GM10266 (cell line): ENCODE measurements around the gene ZNF638.

Source experiments
- DNase-seq: peaks from one replicate; pipeline ENCODE4 v3.0.0; 2012; ENCODE audit errors: extremely low spot score
- TF ChIP-seq, protein P1 (sequence below): IDR thresholded peaks from 2 replicates; pipeline ENCODE4 v1.5.1; 2012; ENCODE audit warnings: mild to moderate bottlenecking, low read depth; ENCODE audit not compliant: control insufficient read depth, insufficient read depth; ENCODE audit errors: missing control alignments

ZNF638 gene

DNA sequence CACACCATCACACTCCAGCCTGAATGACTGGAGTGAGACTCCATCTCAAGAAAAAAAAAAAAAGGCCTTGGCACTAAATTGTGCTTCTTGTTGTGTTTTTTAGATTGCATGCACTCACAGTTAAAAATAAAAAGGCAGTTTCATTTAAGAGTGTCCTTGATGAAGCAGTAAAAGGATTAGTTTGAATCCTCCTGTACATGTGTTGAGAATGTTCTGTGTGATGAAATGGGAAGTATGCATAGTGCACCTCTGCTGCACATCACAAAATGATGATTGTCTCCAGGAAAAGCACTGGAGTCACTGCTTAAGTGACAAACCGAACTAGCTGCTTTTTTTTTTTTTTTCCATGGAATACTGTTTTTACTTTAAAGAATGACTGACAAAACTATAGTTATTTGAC lies 144.9 kb downstream of the ZNF638 start:
- TF ChIP-seq, protein P1, sequence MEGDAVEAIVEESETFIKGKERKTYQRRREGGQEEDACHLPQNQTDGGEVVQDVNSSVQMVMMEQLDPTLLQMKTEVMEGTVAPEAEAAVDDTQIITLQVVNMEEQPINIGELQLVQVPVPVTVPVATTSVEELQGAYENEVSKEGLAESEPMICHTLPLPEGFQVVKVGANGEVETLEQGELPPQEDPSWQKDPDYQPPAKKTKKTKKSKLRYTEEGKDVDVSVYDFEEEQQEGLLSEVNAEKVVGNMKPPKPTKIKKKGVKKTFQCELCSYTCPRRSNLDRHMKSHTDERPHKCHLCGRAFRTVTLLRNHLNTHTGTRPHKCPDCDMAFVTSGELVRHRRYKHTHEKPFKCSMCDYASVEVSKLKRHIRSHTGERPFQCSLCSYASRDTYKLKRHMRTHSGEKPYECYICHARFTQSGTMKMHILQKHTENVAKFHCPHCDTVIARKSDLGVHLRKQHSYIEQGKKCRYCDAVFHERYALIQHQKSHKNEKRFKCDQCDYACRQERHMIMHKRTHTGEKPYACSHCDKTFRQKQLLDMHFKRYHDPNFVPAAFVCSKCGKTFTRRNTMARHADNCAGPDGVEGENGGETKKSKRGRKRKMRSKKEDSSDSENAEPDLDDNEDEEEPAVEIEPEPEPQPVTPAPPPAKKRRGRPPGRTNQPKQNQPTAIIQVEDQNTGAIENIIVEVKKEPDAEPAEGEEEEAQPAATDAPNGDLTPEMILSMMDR: no peak
- DNase-seq: no peak

DNA sequence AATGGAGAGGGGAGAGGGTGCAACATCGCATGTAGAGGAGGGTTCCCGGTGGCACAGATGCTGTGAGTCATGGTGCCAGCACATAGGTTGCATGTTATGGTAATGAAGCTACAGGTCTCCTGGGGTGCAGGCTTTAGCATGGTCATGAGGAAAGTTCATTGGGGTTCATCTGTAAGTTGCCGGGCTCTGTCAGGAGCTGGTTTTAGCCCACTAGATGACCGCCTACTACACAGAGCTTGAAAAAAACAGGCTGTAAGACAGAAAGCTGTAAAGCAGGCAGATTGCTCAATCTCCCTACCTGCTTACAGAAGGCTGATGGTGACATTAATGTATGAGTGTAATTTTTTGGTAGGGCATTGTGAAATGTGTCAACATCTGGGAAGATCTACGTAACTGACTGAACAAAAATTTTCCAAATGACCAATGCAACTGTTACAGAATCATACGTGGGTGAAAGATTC lies 145.7 kb downstream of the ZNF638 start:
- TF ChIP-seq, protein P1: no peak
- DNase-seq: no peak

DNA sequence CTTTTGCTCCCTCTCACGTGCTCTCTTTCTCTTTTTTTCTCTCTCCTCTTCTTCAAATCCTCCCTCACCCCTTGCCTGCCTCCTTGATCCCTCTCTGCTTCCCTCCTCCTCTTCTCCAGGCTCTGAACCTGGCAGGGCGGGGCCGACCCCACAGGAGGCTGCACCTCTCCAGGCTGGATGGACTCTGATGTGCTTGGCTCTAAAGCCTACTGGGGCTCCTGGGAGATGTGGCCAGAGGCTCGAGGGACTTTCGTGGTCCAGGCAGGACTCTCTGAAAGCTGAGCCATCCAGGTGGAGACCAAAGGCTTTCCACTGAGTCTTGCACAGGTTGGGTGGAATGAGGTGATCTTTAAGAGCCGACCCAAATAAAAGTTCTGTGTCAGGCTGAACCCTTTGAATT lies 147.2 kb downstream of the ZNF638 start:
- TF ChIP-seq, protein P1: no peak
- no peak for DNase-seq

DNA sequence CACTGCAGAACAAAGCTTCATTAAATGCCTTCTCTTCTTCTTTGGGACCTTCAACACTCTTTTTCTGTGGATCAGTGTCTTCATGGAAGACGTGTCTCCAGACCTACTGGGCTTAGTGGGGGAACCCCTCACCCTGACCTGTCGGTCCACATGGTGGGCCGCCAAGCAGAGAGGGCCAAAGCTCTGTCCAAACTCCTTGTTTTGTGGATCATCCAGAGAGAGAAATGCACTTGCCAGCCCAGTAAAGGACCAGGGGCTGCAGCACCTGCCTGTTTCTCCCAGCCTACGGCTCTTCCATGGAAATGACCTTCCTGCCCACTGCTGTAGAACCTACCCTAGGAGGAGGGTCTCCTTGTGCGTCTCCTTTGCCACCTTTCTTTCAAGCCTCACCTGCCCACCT lies 147.7 kb downstream of the ZNF638 start:
- DNase-seq: no peak

DNA sequence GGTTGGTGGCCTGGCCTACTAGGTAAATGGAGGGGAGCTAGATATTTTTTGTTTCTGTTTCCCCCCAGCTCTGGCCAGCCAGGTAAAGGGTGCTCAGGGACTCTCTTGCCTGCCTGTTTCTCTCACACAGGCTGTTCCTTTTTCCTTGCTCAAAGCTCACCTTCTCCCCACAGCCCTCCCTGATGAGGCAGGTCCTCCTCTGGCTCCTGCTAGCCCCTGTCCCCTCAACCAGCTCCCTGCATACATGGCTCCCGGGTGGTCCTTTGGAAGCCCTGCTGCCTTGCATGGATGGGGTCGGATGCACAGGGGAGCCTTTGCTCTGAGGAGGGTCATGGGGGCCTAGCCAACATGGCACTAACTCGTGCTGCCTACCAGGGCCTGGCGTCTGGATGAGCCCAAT lies 149.5 kb downstream of the ZNF638 start:
- TF ChIP-seq, protein P1: no peak
- no peak for DNase-seq

More for the DNA sequence above, 147.7 kb downstream of the ZNF638 start:
- TF ChIP-seq, protein P1: no peak

DNA sequence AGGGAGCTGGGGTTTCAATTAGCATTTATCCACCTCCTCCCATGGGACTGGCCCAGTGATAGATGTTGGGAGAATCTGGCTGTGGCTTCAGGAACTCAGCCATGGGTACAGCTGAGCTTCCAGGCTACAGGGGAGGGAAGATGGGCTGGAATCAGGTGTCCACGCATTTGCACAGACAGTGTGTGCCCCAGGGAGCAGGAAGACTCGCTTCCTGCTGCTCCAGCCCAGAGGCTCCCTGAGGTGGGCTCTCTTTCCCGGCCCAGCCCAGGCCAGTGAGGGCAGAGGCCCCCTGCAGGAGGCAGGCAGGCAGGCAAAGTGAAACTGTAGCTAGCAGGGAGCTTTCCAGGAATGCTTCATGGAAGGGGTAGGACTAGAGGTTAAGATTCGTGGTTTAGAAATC lies 150.5 kb downstream of the ZNF638 start:
- TF ChIP-seq, protein P1: no peak
- DNase-seq: no peak

DNA sequence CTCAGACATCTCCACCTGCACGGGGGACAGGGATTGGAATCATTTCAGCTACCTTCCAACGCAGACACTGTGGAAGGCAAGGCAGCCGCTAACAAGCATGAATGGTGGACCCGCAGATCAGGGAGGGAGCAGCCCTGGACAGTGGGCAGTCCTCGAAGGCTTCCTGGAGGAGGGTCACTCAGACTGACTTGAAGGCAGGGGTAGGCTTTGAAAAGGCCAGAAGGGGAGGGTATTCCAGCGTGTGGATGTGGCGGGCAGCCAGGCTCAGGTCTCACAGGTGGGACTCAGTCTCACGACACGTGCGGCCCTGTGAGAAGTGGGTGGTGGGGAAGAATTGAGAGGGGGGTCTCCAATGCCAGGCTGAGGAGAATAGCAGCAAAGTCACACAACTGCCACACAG lies 151.7 kb downstream of the ZNF638 start:
- TF ChIP-seq, protein P1: no peak
- no peak for DNase-seq
